ENCODE data around the gene GJA4. TPM values are rescaled to one million over a fixed set of nuclear protein-coding genes. Genes with fewer than 3 reads are reported as not detected.

The GJA4 gene
- total RNA-seq, 2 experiments from 2014 or later = not detected

- Histone ChIP-seq H3K9me2 (ENCODE audit: insufficient read depth, low read length) (no peaks in the 10 kb centered on the region), H4K20me1 (ENCODE audit: insufficient read depth, low read length) (no peaks in the 10 kb centered on the region), H3K4me3 (ENCODE audit: low read depth, low read length, poor library complexity, severe bottlenecking) (no peak overlapping the region), H3K4me2 (ENCODE audit: low read length) (no peak overlapping the region), H3K27ac (ENCODE audit: low read depth, low read length, poor library complexity, severe bottlenecking) (no peak overlapping the region), H3K4me1 (ENCODE audit: insufficient read depth, low read length, poor library complexity, severe bottlenecking) (no peaks in the 10 kb centered on the region), H2AFZ (ENCODE audit: low read length) (no peak overlapping the region), H3K36me3 (ENCODE audit: insufficient read depth, low read length) (no peaks in the 10 kb centered on the region), H3K9me3 (ENCODE audit: low read length) (no peaks in the 10 kb centered on the region), H3K79me2 (ENCODE audit: insufficient read depth, low read depth, low read length) (no peaks in the 10 kb centered on the region)
- intact Hi-C loops (cut with micrococcal nuclease; ENCODE audit: unreplicated experiment) = no loop called here
- ChIA-PET CTCF (ENCODE audit: unreplicated experiment) (no interaction called here), POLR2A (interaction anchor here (0.6 to 0.7 kb wide), 2 partner anchors 17 to 788 kb away, joined by 3 read pairs; no protein-coding TSS in a partner anchor)
- DNase-seq (ENCODE audit: low spot score) = no peak
- BruUV-seq (replicated peaks) = no TSS peak
- TF ChIP-seq, protein P1, sequence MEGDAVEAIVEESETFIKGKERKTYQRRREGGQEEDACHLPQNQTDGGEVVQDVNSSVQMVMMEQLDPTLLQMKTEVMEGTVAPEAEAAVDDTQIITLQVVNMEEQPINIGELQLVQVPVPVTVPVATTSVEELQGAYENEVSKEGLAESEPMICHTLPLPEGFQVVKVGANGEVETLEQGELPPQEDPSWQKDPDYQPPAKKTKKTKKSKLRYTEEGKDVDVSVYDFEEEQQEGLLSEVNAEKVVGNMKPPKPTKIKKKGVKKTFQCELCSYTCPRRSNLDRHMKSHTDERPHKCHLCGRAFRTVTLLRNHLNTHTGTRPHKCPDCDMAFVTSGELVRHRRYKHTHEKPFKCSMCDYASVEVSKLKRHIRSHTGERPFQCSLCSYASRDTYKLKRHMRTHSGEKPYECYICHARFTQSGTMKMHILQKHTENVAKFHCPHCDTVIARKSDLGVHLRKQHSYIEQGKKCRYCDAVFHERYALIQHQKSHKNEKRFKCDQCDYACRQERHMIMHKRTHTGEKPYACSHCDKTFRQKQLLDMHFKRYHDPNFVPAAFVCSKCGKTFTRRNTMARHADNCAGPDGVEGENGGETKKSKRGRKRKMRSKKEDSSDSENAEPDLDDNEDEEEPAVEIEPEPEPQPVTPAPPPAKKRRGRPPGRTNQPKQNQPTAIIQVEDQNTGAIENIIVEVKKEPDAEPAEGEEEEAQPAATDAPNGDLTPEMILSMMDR (conservative IDR thresholded peaks at IDR 0.05; ENCODE audit: low read length) = no peak
- no peak for TF ChIP-seq EZH2phosphoT487 (IDR thresholded peaks at IDR 0.05; ENCODE audit: borderline replicate concordance, low read depth, low read length)
Measured at GRCh38 chr1:34824817-34825454, 32.1 kb downstream of the GJA4 start.

- Histone ChIP-seq H3K4me1 (ENCODE audit: insufficient read depth, low read length, poor library complexity, severe bottlenecking) (no peaks in the 10 kb centered on the region), H4K20me1 (ENCODE audit: insufficient read depth, low read length) (no peaks in the 10 kb centered on the region), H3K36me3 (ENCODE audit: insufficient read depth, low read length) (no peaks in the 10 kb centered on the region), H3K4me2 (ENCODE audit: low read length) (no peak overlapping the region), H3K9me2 (ENCODE audit: insufficient read depth, low read length) (no peaks in the 10 kb centered on the region), H2AFZ (ENCODE audit: low read length) (no peak overlapping the region), H3K9me3 (ENCODE audit: low read length) (no peaks in the 10 kb centered on the region), H3K4me3 (ENCODE audit: low read depth, low read length, poor library complexity, severe bottlenecking) (no peak overlapping the region), H3K79me2 (ENCODE audit: insufficient read depth, low read depth, low read length) (no peaks in the 10 kb centered on the region), H3K27ac (ENCODE audit: low read depth, low read length, poor library complexity, severe bottlenecking) (no peak overlapping the region)
- CTCF ChIA-PET (ENCODE audit: unreplicated experiment) = no interaction called here
- no TSS peak for BruUV-seq (replicated peaks)
- TF ChIP-seq, protein P1 (conservative IDR thresholded peaks at IDR 0.05; ENCODE audit: low read length) = no peak
- no peak for TF ChIP-seq EZH2phosphoT487 (IDR thresholded peaks at IDR 0.05; ENCODE audit: borderline replicate concordance, low read depth, low read length)
- POLR2A ChIA-PET = interaction anchor here (0.6 kb wide), 1 partner anchor 787 kb away, joined by 3 read pairs; no protein-coding TSS in a partner anchor
- no peak for DNase-seq (ENCODE audit: low spot score)
- intact Hi-C loops (cut with micrococcal nuclease; ENCODE audit: unreplicated experiment) = no loop called here
Measured at GRCh38 chr1:34825455-34826091, 32.8 kb downstream of the GJA4 start.
